Thyroid gland (tissue), 4 donors: ENCODE data around the gene PDE4B. TPM values are rescaled to one million over a fixed set of nuclear protein-coding genes. Genes with fewer than 3 reads are reported as not detected.

Experiments
- DNase-seq, 2 donors: peaks; one replicate each; pipeline ENCODE4 v3.0.0-alpha.2; 2019
- H3K27ac ChIP-seq, 3 donors: fragments of 200-600 bp; sonication (generic); 1 replicate in 2 of 3; 2 replicates in 1 of 3; pipeline ENCODE4 v1.5.1; 2016 to 2019; ENCODE audit warnings: mild to moderate bottlenecking in 1 of 3, moderate library complexity in 1 of 3
- H3K27me3 ChIP-seq: fragments of 200-600 bp; sonication (generic); one replicate; pipeline ENCODE4 v1.5.1; 2019
- H3K36me3 ChIP-seq, 2 donors: fragments of 200-600 bp; sonication (generic); one replicate each; pipeline ENCODE4 v1.5.1; 2016 to 2019
- H3K4me1 ChIP-seq, 2 donors: fragments of 200-600 bp; sonication (generic); one replicate each; pipeline ENCODE4 v1.5.1; 2017 to 2019
- H3K4me3 ChIP-seq, 3 donors: fragments of 200-600 bp; sonication (generic); replicated peaks in 1 of 3; 1 replicate in 2 of 3; 2 replicates in 1 of 3; pipeline ENCODE4 v1.5.1; 2016; ENCODE audit warnings: mild to moderate bottlenecking in 1 of 3
- H3K9me3 ChIP-seq: fragments of 200-600 bp; sonication (generic); one replicate; pipeline ENCODE4 v1.5.1; 2017
- POLR2A ChIP-seq, 2 donors: fragments of 450-650 bp; IDR thresholded peaks; one replicate each; pipeline ENCODE4 v1.6.1; 2017; ENCODE audit warnings: antibody characterized with exemption in 2 of 2, mild to moderate bottlenecking in 2 of 2, moderate library complexity in 1 of 2
- WGBS, 2 donors: methylation state at CpG; one replicate each; pipeline ENCODE4 v1.1.5; 2017; 5-methylcytosine and 5-hydroxymethylcytosine counted together
- intact Hi-C: fragments of 100-400 bp; cut with DNase I; formaldehyde crosslinking; loops from one replicate; pipeline ENCODE4 v1.15.1; 2023
- total RNA-seq, 4 donors: library from RNA; depleted of rRNA; stranded (reverse); fragments of >200 nt; gene quantifications; one replicate each; pipeline ENCODE4 v1.2.3, GENCODE V29; 2016
- TF ChIP-seq, protein P1 (sequence below), 6 experiments: fragments of 200-600 bp in 3 of 6; fragments of 450-650 bp in 3 of 6; sonication (generic) in 3 of 6; IDR thresholded peaks; one replicate each; pipeline ENCODE4 v1.5.1; 2016 to 2019; ENCODE audit warnings: antibody characterized with exemption in 6 of 6, mild to moderate bottlenecking in 2 of 6, inconsistent platforms in 1 of 6, moderate library complexity in 1 of 6

The PDE4B gene
- total RNA-seq, 4 donors from 2014 or later = 9.6 to 21.3 (median 15.0) TPM

DNA sequence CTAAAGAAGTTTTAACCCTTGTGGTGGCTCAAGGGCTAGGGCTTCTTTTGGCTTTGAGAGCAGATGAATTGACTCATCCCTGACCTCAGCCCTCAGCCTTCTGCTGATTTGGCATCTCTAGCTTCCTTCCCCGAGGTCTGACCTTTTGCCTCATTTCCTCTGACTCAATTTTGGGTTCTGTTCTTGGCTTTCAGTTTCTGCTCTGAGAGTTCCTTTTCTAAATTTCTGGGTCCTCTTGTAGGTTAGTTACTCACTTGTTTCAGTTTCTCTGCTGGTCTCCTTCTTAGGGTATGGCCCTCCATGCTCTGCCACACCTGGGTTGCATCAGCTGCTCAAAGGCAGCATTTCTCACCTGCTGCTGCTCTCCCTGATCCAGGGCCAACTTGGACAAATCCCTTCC, 19.4 kb downstream of the PDE4B start:
- H3K36me3 ChIP-seq = no peaks in the 10 kb centered on the region
- H3K4me3 ChIP-seq = no peak overlapping the region
- 28 to 44% methylated on average over 1 of the region's 1 CpG for WGBS, 2 donors
- no peak overlapping the region for H3K27ac ChIP-seq
- H3K4me1 ChIP-seq = no peaks in the 10 kb centered on the region
- no peak for DNase-seq
- intact Hi-C loops = no loop called here
- no peaks in the 10 kb centered on the region for H3K27me3 ChIP-seq
- TF ChIP-seq, protein P1, sequence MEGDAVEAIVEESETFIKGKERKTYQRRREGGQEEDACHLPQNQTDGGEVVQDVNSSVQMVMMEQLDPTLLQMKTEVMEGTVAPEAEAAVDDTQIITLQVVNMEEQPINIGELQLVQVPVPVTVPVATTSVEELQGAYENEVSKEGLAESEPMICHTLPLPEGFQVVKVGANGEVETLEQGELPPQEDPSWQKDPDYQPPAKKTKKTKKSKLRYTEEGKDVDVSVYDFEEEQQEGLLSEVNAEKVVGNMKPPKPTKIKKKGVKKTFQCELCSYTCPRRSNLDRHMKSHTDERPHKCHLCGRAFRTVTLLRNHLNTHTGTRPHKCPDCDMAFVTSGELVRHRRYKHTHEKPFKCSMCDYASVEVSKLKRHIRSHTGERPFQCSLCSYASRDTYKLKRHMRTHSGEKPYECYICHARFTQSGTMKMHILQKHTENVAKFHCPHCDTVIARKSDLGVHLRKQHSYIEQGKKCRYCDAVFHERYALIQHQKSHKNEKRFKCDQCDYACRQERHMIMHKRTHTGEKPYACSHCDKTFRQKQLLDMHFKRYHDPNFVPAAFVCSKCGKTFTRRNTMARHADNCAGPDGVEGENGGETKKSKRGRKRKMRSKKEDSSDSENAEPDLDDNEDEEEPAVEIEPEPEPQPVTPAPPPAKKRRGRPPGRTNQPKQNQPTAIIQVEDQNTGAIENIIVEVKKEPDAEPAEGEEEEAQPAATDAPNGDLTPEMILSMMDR (IDR thresholded peaks at IDR 0.05) = no peak
- no peak for TF ChIP-seq POLR2A (IDR thresholded peaks at IDR 0.05)
- no peaks in the 10 kb centered on the region for H3K9me3 ChIP-seq

- H3K4me3 ChIP-seq = no peak overlapping the region
- H3K4me1 ChIP-seq = no peaks in the 10 kb centered on the region
- H3K27me3 ChIP-seq = no peaks in the 10 kb centered on the region
- H3K27ac ChIP-seq = no peak overlapping the region
- DNase-seq = peak in 1 of 2 donors; percentile 10
- TF ChIP-seq, protein P1 (IDR thresholded peaks at IDR 0.05) = no peak
- no peak for TF ChIP-seq POLR2A (IDR thresholded peaks at IDR 0.05)
- 25 to 37% methylated on average over 3 of the region's 3 CpGs for WGBS, 2 donors
- intact Hi-C loops = no loop called here
- H3K9me3 ChIP-seq = no peaks in the 10 kb centered on the region
- H3K36me3 ChIP-seq = no peaks in the 10 kb centered on the region
Measured at GRCh38 chr1:65813956-65814355, 21.3 kb downstream of the PDE4B start.

DNA sequence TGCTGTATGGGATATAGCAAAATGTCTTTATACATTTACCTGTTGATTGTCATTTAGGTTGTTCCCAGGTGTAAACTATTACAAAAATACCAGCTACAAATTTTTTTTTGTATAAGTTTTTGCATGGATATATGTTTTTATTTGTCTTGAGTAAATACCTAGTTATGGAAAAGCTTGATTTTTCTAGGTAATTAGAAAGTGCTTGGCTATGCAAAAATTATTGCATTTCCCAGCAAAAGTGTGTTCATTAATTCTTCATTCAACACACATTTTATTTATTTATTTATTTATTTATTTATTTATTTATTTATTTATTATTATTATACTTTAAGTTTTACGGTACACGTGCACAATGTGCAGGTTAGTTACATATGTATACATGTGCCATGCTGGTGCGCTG, 22.1 kb downstream of the PDE4B start:
- no peak for TF ChIP-seq POLR2A (IDR thresholded peaks at IDR 0.05)
- TF ChIP-seq, protein P1 (IDR thresholded peaks at IDR 0.05) = no peak
- intact Hi-C loops = no loop called here
- no peak overlapping the region for H3K27ac ChIP-seq
- DNase-seq = no peak
- no peaks in the 10 kb centered on the region for H3K4me1 ChIP-seq
- H3K4me3 ChIP-seq = no peak overlapping the region
- 97 to 98% methylated on average over 3 of the region's 3 CpGs for WGBS, 2 donors
- H3K27me3 ChIP-seq = no peaks in the 10 kb centered on the region
- no peaks in the 10 kb centered on the region for H3K36me3 ChIP-seq
- no peaks in the 10 kb centered on the region for H3K9me3 ChIP-seq

DNA sequence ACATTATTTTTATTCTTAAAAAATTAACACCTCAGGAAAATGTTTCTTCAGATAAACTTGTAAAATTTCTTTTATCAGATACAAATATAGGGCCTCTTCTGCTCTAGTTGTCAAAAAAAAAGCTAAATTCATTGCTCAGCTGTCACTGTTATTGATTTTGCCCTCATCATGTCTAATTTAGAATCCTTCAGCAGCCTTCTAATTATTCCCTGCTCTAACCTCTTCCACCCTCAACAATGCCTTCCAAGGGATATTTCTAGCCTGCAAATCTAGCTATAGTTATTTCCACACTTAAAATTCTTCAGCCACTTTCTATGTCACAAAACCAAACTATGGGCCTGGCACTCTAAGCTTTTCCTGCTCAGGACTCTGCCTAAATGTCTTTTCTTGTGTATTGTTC, 25.2 kb downstream of the PDE4B start:
- Histone ChIP-seq H3K4me1 (no peaks in the 10 kb centered on the region), H3K27ac (no peak overlapping the region), H3K36me3 (no peaks in the 10 kb centered on the region), H3K4me3 (no peak overlapping the region), H3K9me3 (no peaks in the 10 kb centered on the region), H3K27me3 (no peaks in the 10 kb centered on the region)
- no peak for TF ChIP-seq POLR2A (IDR thresholded peaks at IDR 0.05)
- TF ChIP-seq, protein P1 (IDR thresholded peaks at IDR 0.05) = no peak
- intact Hi-C loops = no loop called here
- no peak for DNase-seq

DNA sequence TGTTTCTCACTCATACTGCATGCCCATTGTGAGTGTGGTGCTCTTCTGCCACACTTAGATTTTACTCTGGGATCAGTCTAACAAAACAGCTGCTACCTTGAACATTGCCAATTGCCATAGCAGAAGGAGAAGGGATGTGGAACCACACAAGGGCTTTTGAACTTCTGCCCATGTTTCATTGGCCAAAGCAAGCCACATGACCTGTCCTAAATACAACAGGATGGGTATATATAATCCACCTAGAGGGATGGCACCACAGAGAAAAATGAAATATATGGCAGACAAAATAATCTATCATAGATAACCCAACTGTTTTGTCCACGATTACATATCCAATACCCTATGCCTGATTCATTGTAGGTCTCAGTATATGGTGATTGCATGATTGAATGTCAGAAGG, 26.3 kb downstream of the PDE4B start:
- Histone ChIP-seq H3K9me3 (no peaks in the 10 kb centered on the region), H3K27ac (no peak overlapping the region), H3K4me3 (no peak overlapping the region), H3K4me1 (no peaks in the 10 kb centered on the region), H3K36me3 (no peaks in the 10 kb centered on the region), H3K27me3 (no peaks in the 10 kb centered on the region)
- intact Hi-C loops = no loop called here
- WGBS, 2 donors = 82 to 84% methylated on average over 1 of the region's 1 CpG
- DNase-seq = no peak
- no peak for TF ChIP-seq POLR2A (IDR thresholded peaks at IDR 0.05)
- TF ChIP-seq, protein P1 (IDR thresholded peaks at IDR 0.05) = no peak
